SK-N-SH (cell line): ENCODE data around the gene OSBPL5.

Source experiments
- CTCF ChIP-seq: fragments of 200-600 bp; sonication (generic); IDR thresholded peaks from 2 replicates; pipeline ENCODE4 v1.6.1; 2017; ENCODE audit warnings: antibody characterized with exemption, mild to moderate bottlenecking, moderate library complexity
- EP300 ChIP-seq, 2 experiments: IDR thresholded peaks; 2 replicates each; pipeline versions ENCODE4 v1.4.0 to v1.6.1; 2012; ENCODE audit warnings: borderline replicate concordance in 1 of 2, low read depth in 1 of 2, low read length in 1 of 2
- EZH2phosphoT487 ChIP-seq: fragments of 200-600 bp; sonication (generic); IDR thresholded peaks from 2 replicates; pipeline ENCODE4 v1.6.1; 2017; ENCODE audit warnings: low read depth, mixed run types, mild to moderate bottlenecking, antibody characterized with exemption, moderate library complexity, borderline replicate concordance
- GABPA ChIP-seq: IDR thresholded peaks from 2 replicates; pipeline ENCODE4 v1.4.0; 2012; ENCODE audit warnings: low read depth, mild to moderate bottlenecking
- IRF3 ChIP-seq: fragments of 150-350 bp; IDR thresholded peaks from 2 replicates; pipeline ENCODE4 v1.6.1; 2016; ENCODE audit warnings: mild to moderate bottlenecking, low read depth, low read length
- MXI1 ChIP-seq: IDR thresholded peaks from 2 replicates; pipeline ENCODE4 v1.6.1; 2012; ENCODE audit warnings: mild to moderate bottlenecking, low read depth, low read length, improper control_type of control experiment
- POLR2AphosphoS5 ChIP-seq: IDR thresholded peaks from 2 replicates; pipeline ENCODE4 v1.6.1; 2012; ENCODE audit warnings: low read depth, low read length
- RAD21 ChIP-seq: IDR thresholded peaks from 2 replicates; pipeline ENCODE4 v1.6.1; 2012; ENCODE audit warnings: mild to moderate bottlenecking, low read length
- RFX5 ChIP-seq: IDR thresholded peaks from 2 replicates; pipeline ENCODE4 v1.6.1; 2012; ENCODE audit warnings: mild to moderate bottlenecking, improper control_type of control experiment, low read length
- TCF12 ChIP-seq: IDR thresholded peaks from 2 replicates; pipeline ENCODE4 v1.4.0; 2012
- USF2 ChIP-seq: fragments of 150-350 bp; IDR thresholded peaks from 2 replicates; pipeline ENCODE4 v1.6.1; 2017; ENCODE audit warnings: antibody characterized with exemption, low read length, low read depth, borderline replicate concordance
- YY1 ChIP-seq: IDR thresholded peaks from 2 replicates; pipeline ENCODE4 v1.4.0; 2012; ENCODE audit warnings: low read depth, mild to moderate bottlenecking
- TF ChIP-seq, protein P1 (sequence below): IDR thresholded peaks from 2 replicates; pipeline ENCODE4 v1.4.0; 2012; ENCODE audit warnings: low read depth, borderline replicate concordance
- TF ChIP-seq, protein P2 (sequence below): IDR thresholded peaks from 2 replicates; pipeline ENCODE4 v1.6.1; 2012; ENCODE audit warnings: mild to moderate bottlenecking, low read depth, low read length, moderate library complexity

GRCh38 chr11:3051196-3052108, 113.7 kb downstream of the OSBPL5 start:
- TF ChIP-seq EP300 (IDR thresholded peaks at IDR 0.05; ENCODE audit: borderline replicate concordance in 1 of 2, low read depth in 1 of 2, low read length in 1 of 2) (no peak), TCF12 (no peak), RFX5 (no peak), YY1 (no peak), CTCF (peak; percentile 29; the same call in 1 of the 2 replicates), RAD21 (no peak), MXI1 (no peak), POLR2AphosphoS5 (no peak), USF2 (no peak), GABPA (no peak), IRF3 (no peak), EZH2phosphoT487 (no peak)
- TF ChIP-seq, protein P1, sequence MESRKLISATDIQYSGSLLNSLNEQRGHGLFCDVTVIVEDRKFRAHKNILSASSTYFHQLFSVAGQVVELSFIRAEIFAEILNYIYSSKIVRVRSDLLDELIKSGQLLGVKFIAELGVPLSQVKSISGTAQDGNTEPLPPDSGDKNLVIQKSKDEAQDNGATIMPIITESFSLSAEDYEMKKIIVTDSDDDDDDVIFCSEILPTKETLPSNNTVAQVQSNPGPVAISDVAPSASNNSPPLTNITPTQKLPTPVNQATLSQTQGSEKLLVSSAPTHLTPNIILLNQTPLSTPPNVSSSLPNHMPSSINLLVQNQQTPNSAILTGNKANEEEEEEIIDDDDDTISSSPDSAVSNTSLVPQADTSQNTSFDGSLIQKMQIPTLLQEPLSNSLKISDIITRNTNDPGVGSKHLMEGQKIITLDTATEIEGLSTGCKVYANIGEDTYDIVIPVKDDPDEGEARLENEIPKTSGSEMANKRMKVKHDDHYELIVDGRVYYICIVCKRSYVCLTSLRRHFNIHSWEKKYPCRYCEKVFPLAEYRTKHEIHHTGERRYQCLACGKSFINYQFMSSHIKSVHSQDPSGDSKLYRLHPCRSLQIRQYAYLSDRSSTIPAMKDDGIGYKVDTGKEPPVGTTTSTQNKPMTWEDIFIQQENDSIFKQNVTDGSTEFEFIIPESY: no peak
- TF ChIP-seq, protein P2, sequence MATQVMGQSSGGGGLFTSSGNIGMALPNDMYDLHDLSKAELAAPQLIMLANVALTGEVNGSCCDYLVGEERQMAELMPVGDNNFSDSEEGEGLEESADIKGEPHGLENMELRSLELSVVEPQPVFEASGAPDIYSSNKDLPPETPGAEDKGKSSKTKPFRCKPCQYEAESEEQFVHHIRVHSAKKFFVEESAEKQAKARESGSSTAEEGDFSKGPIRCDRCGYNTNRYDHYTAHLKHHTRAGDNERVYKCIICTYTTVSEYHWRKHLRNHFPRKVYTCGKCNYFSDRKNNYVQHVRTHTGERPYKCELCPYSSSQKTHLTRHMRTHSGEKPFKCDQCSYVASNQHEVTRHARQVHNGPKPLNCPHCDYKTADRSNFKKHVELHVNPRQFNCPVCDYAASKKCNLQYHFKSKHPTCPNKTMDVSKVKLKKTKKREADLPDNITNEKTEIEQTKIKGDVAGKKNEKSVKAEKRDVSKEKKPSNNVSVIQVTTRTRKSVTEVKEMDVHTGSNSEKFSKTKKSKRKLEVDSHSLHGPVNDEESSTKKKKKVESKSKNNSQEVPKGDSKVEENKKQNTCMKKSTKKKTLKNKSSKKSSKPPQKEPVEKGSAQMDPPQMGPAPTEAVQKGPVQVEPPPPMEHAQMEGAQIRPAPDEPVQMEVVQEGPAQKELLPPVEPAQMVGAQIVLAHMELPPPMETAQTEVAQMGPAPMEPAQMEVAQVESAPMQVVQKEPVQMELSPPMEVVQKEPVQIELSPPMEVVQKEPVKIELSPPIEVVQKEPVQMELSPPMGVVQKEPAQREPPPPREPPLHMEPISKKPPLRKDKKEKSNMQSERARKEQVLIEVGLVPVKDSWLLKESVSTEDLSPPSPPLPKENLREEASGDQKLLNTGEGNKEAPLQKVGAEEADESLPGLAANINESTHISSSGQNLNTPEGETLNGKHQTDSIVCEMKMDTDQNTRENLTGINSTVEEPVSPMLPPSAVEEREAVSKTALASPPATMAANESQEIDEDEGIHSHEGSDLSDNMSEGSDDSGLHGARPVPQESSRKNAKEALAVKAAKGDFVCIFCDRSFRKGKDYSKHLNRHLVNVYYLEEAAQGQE: no peak
